HUES48 (cell line): ENCODE data around the gene RECQL5.
"Not testable (repeated sequence)": the region's sequence is repeated elsewhere in the genome, so short reads cannot be mapped to it uniquely, and the experiment has no call there.

Experiments used
- H3K27ac ChIP-seq: one replicate; pipeline ENCODE4 v1.7.0; 2013; ENCODE audit warnings: low read depth, low read length, inconsistent platforms
- H3K27me3 ChIP-seq: 2 replicates; pipeline ENCODE4 v1.6.1; 2013; ENCODE audit warnings: mild to moderate bottlenecking, low read length; ENCODE audit not compliant: control insufficient read depth, insufficient read depth
- H3K36me3 ChIP-seq: 2 replicates; pipeline ENCODE4 v1.6.1; 2013; ENCODE audit warnings: low read length; ENCODE audit not compliant: control insufficient read depth, insufficient read depth
- H3K4me1 ChIP-seq: 2 replicates; pipeline ENCODE4 v1.6.1; 2013; ENCODE audit warnings: mild to moderate bottlenecking, low read length; ENCODE audit not compliant: control insufficient read depth, insufficient read depth
- H3K4me3 ChIP-seq: 2 replicates; pipeline ENCODE4 v1.5.1; 2013; ENCODE audit warnings: mild to moderate bottlenecking, low read depth, low read length
- H3K9ac ChIP-seq: 2 replicates; pipeline ENCODE4 v1.6.1; 2013; ENCODE audit warnings: mild to moderate bottlenecking, low read depth, low read length, moderate library complexity
- H3K9me3 ChIP-seq: 2 replicates; pipeline ENCODE4 v1.6.1; 2013; ENCODE audit warnings: low read length; ENCODE audit not compliant: control insufficient read depth, insufficient read depth

Gene RECQL5

DNA sequence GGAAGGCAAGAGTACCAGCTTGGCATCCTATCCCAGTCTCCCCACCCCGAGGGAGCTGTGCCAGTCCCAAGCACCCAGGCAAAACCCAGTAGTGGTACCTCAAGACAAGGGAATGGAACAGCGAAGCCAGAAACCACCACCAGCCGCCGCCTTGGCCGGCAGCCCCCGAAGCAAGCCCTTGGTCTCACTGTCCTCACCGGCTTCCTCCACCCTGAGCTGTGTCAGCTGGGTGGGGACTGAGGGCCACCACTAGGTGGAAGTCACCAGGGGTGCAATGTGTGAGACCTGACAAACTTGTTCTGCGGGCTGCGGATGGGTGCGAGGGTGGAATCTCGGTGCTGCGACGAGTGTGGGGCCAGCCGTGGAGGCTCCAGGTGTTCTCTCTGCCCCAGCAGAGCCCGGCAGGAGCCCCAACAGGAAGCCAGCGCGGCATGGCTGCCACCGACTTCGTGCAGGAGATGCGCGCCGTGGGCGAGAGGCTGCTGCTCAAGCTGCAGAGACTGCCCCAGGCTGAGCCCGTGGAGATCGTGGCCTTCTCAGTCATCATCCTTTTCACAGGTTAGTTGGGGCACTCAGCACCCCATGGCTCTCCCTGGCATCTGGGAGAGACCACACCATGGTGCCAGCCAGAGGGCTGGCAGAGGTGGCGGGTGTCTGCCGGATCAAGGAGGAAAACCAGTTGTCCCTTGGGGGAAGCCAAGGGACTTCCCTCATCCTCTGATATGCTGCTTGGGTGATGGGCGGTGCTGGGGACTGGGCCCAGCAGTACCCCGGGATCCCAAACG, 27.0 kb downstream of the RECQL5 start:
- Histone ChIP-seq H3K9me3 (no peaks in the 10 kb centered on the region), H3K4me3 (no peak overlapping the region), H3K27me3 (no peaks in the 10 kb centered on the region), H3K9ac (no peak overlapping the region), H3K4me1 (peaks cover 15% of the 10 kb centered on the region), H3K36me3 (peaks cover 4% of the 10 kb centered on the region; the same call in 1 of the 2 replicates), H3K27ac (no peak overlapping the region)

DNA sequence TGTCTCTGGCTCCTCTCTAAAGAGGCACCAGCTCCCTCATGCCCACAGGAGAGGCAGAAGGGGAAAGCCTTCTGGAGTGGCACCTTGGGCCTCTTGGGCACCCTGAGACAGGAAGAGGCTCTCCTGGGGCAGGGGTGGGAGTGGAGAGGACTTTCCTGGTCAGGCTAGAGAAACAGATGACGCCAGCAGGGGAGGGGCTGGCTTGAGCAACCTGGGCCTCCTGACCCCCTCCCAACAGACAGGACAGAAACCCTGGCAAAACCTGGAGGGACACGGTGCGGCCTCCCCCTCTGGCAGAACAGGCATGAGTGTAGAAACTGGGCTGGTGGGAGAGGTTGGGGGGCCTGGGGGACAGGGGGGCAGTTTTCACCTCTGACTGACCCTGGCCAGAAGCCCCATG, 27.6 kb downstream of the RECQL5 start:
- Histone ChIP-seq H3K36me3 (peaks cover 4% of the 10 kb centered on the region; the same call in 1 of the 2 replicates), H3K9ac (no peak overlapping the region)

DNA sequence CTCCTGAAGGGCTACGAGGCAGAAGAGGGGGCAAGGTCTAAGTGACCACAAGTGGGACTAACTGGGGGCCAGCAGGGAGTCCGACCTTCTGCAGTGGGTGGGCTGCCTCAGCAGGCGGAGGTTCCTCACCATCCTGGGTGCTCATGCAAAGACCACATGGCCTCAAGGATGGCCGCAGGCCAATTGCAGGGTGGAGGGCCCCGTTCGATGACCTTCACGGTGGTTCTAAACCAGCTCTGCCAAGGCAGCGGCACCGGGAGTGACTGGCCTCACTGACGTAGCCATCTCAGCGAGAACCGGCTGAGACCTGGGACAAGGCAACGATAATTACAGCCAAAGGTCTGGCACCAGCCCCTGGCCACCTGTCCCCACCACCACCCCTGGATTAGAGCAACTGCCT, 28.1 kb downstream of the RECQL5 start:
- H3K27ac ChIP-seq = no peak overlapping the region
- no peak overlapping the region for H3K4me3 ChIP-seq
- H3K9ac ChIP-seq = no peak overlapping the region
- H3K4me1 ChIP-seq = peaks cover 19% of the 10 kb centered on the region
- no peaks in the 10 kb centered on the region for H3K27me3 ChIP-seq
- H3K9me3 ChIP-seq = no peaks in the 10 kb centered on the region
- H3K36me3 ChIP-seq = peaks cover 4% of the 10 kb centered on the region; the same call in 1 of the 2 replicates

More for the DNA sequence above, 27.6 kb downstream of the RECQL5 start:
- Histone ChIP-seq H3K27me3 (no peaks in the 10 kb centered on the region), H3K27ac (no peak overlapping the region), H3K4me3 (no peak overlapping the region), H3K9me3 (no peaks in the 10 kb centered on the region), H3K4me1 (peaks cover 15% of the 10 kb centered on the region)

DNA sequence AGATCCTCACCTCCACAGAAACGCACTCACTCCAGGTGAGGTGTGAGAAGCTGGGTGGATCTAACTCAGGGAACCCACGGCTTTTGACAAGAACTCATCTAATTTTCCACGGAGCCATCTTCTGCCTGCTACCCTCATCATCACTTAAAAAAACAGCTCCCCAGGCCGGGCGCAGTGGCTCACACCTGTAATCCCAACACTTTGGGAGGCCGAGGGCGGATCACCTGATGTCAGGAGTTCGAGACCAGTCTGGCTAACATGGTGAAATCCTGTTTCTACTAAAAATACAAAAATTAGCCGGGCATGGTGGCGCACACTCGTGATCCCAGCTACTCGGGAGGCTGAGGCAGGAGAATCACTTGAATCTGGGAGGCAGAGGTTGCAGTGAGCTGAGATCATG, 28.9 kb downstream of the RECQL5 start:
- H3K4me1 ChIP-seq = peaks cover 19% of the 10 kb centered on the region
- H3K27me3 ChIP-seq, H3K9ac ChIP-seq, H3K36me3 ChIP-seq, H3K27ac ChIP-seq, H3K4me3 ChIP-seq, H3K9me3 ChIP-seq: not testable (repeated sequence)

DNA sequence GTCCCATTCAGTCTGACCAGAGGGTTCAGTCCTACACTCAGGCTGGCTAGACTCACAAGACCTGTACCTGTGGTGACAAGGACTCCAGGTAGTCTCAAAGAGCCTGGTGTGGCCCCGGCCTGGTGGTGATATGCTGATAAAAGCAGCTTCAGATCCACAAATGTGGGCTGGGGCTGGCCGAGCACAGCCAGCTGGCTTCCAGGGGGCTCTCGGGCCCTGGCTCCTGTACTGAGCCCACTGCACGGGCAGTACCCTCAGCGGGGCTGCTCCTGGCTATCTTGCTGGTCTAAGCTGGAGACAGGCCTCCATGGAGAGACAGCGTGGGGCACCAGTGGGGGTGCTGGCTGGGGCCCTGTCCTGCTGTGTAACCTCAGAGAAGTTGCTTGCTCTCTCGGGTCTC, 29.4 kb downstream of the RECQL5 start:
- H3K9ac ChIP-seq = no peak overlapping the region
- H3K36me3 ChIP-seq = peaks cover 4% of the 10 kb centered on the region; the same call in 1 of the 2 replicates
- no peak overlapping the region for H3K27ac ChIP-seq
- no peaks in the 10 kb centered on the region for H3K27me3 ChIP-seq
- H3K4me1 ChIP-seq = peaks cover 17% of the 10 kb centered on the region
- H3K4me3 ChIP-seq = no peak overlapping the region
- H3K9me3 ChIP-seq = no peaks in the 10 kb centered on the region

DNA sequence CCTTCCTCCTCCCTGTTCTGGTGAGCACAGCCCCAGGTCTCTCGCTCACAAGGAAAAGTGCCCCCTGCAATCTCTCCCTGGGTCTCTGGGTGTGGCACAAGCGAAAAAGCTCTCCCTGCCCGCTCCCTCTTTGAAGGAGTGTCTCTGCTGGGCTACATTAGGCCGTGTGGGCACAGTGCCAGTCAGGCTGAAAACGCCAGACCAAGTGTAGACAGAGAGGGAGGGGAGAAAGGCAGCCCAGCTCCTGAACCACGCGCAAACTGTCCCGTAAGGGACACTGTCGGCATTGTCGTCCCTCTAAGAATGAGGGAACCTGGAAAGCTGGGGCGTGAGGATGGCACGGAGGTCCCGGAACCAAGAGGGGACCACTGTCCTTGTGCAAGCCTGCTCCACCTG, 29.8 kb downstream of the RECQL5 start:
- Histone ChIP-seq H3K27me3 (no peaks in the 10 kb centered on the region), H3K4me3 (no peak overlapping the region), H3K27ac (no peak overlapping the region), H3K4me1 (peaks cover 17% of the 10 kb centered on the region), H3K36me3 (peaks cover 4% of the 10 kb centered on the region; the same call in 1 of the 2 replicates), H3K9ac (no peak overlapping the region), H3K9me3 (no peaks in the 10 kb centered on the region)

DNA sequence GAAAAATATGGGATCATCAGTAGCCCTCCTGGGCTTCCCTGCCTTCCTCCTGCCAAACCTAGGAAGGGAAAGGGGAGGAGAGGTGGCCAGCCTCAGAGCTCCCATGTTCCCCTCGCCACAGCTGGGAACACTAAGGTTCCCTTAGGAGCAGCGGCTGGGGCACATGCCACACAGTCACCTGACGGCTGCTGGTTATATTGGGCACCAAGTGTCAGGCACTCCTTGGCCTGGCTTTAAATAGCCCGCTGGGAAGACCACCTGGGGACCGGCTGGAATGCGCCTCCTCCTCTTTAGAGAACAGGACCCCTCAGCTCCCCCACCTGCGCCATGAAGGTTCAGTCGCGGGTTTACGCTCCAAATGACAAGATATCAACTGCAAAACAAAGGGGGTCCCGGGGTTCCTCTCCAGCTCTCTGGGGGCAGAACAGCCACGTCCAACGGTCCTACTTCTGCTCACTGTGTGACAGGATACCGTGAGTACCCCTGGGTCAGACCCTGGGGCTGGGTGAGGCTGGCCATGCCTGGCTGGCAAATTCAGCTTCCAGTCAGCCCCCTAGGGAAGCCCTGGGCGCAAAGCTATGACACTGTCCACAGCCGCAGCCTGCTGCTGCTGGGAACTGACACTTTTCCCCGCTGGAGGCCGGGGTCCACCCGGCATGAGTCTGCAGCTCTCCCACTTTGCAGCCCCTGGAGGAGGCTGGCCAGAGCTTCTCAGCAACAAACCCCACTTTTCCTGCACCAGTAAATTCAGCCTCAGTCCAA, 30.4 kb downstream of the RECQL5 start:
- no peak overlapping the region for H3K4me3 ChIP-seq
- H3K9ac ChIP-seq = no peak overlapping the region
- H3K27me3 ChIP-seq = no peaks in the 10 kb centered on the region
- no peaks in the 10 kb centered on the region for H3K9me3 ChIP-seq
- H3K4me1 ChIP-seq = peaks cover 17% of the 10 kb centered on the region
- H3K27ac ChIP-seq = no peak overlapping the region
- H3K36me3 ChIP-seq = peaks cover 4% of the 10 kb centered on the region; the same call in 1 of the 2 replicates

DNA sequence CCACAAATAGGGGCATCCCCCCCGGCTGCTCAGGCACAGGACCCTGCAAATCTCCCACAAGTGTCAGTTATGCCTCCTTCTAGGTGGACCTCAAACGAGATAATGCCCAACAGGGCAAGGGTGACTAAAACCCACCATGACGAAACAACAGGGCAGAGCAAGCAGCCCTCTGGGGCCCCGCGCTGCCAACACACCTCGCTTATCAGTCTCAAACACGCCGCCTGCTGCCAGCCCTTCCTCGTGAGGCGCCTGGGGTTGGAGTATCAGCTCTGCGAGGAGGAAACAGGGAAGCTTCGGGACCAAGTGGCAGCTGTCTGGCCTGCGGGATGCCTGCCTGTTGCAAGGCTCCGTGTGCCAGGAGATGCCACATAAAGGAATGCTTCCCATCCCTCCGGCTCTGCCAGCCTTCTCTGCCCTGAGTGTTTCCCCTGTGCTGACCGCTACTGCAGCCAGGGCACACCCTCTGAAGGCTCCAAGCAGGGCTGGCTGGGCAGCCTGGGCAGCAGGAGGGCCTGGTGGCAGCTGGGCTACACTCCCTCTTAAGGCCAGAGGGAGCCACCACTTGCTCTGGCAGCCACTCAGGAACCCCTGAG, 31.2 kb downstream of the RECQL5 start:
- H3K27ac ChIP-seq = no peak overlapping the region

DNA sequence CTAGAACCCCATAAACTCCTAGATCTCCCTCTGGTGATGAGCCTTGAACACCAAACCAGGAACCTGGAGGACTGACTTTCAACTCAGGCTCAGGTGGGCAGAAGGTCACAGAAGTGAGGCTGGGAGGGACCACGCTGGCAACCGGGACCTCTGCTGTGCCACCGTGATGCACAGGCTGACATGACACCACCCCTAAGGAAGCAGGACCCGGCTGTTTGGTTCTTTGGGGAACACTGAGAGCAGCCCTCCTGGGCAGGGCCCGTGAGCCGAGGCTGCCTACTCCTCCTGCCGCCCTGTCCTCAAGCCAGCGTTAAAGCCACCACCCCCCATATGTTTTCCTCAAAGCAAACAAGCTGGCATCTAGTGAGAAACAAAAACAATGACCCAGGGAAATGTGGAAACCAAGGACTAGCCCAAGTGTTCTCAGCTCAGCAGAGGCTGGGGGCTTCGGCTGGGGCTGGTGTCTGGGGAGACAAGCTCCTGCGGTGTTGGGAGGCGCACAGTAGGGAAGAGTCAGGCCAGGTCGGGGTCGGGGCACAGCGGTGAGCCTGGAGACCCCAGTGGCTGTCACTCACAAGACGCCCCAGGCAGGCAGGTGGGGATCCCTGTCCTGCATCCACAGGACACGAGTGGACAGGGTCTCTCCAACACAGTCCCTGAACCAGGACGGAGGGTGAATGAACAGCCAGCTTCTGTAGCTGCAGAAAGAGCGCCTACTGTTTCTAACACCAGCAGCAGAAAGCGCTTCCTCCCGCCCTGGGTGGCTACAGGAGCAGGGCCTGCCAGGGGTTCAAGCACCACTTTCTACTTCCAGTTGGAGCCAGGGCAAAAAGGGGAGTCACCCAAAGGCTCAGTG, 32.0 kb downstream of the RECQL5 start:
- Histone ChIP-seq H3K9me3 (no peaks in the 10 kb centered on the region), H3K4me3 (no peak overlapping the region), H3K27me3 (no peaks in the 10 kb centered on the region), H3K4me1 (peaks cover 17% of the 10 kb centered on the region), H3K9ac (no peak overlapping the region), H3K36me3 (peaks cover 4% of the 10 kb centered on the region; the same call in 1 of the 2 replicates), H3K27ac (peak overlapping the region; percentile 26)

More for the DNA sequence above, 31.2 kb downstream of the RECQL5 start:
- Histone ChIP-seq H3K9ac (no peak overlapping the region), H3K27me3 (no peaks in the 10 kb centered on the region), H3K9me3 (no peaks in the 10 kb centered on the region), H3K4me3 (no peak overlapping the region), H3K36me3 (peaks cover 4% of the 10 kb centered on the region; the same call in 1 of the 2 replicates), H3K4me1 (peaks cover 17% of the 10 kb centered on the region)

DNA sequence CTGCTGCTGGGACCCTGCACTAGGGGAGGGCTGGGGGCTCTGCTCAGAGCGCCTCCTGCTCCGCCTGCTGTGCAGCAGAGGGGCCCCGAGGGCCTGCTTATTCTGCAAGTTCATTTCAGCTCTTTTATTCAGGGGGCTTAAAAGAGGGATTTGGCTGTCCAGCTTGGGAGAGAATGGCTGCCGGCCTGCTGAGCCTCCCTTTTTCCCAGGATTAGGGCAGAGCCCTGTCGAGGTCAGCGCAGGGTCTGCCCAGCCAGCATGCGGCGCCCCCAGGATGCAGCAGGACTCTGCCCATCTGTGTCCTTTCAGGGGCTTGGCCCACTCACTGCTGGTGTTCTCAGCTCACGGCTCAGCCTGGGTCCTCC, 32.6 kb downstream of the RECQL5 start:
- Histone ChIP-seq H3K36me3 (peaks cover 4% of the 10 kb centered on the region; the same call in 1 of the 2 replicates), H3K4me3 (no peak overlapping the region), H3K27ac (peak overlapping the region; percentile 26), H3K4me1 (peaks cover 17% of the 10 kb centered on the region), H3K27me3 (no peaks in the 10 kb centered on the region), H3K9ac (no peak overlapping the region), H3K9me3 (no peaks in the 10 kb centered on the region)
